Mesodermal cell (in vitro differentiated cells): ENCODE data around the gene CSNK2A2.

Source experiments
- H3K27ac ChIP-seq: 2 replicates; pipeline ENCODE4 v1.7.0; 2013; ENCODE audit warnings: mild to moderate bottlenecking, low read depth, low read length, moderate library complexity; ENCODE audit not compliant: severe bottlenecking
- H3K36me3 ChIP-seq: 2 replicates; pipeline ENCODE4 v1.7.1; 2013; ENCODE audit warnings: mild to moderate bottlenecking, low read length, moderate library complexity; ENCODE audit not compliant: control insufficient read depth, insufficient read depth
- H3K4me1 ChIP-seq: one replicate; pipeline ENCODE4 v1.7.1; 2013; ENCODE audit warnings: mild to moderate bottlenecking, low read length; ENCODE audit not compliant: insufficient read depth, control insufficient read depth, poor library complexity, severe bottlenecking
- H3K4me3 ChIP-seq: 2 replicates; pipeline ENCODE4 v1.7.0; 2013; ENCODE audit warnings: low read length, control low read depth, mild to moderate bottlenecking; ENCODE audit not compliant: insufficient read depth, poor library complexity, severe bottlenecking; ENCODE audit errors: extremely low read depth
- H3K9me3 ChIP-seq: 2 replicates; pipeline ENCODE4 v1.7.1; 2013; ENCODE audit warnings: mild to moderate bottlenecking, low read length, moderate library complexity; ENCODE audit not compliant: control insufficient read depth
- WGBS, 2 experiments: methylation state at CpG; one replicate each; pipeline ENCODE4 v1.1.5; 2013; ENCODE audit warnings: missing lambda C conversion rate in 2 of 2; ENCODE audit not compliant: insufficient coverage in 2 of 2; 5-methylcytosine and 5-hydroxymethylcytosine counted together

Gene CSNK2A2

DNA sequence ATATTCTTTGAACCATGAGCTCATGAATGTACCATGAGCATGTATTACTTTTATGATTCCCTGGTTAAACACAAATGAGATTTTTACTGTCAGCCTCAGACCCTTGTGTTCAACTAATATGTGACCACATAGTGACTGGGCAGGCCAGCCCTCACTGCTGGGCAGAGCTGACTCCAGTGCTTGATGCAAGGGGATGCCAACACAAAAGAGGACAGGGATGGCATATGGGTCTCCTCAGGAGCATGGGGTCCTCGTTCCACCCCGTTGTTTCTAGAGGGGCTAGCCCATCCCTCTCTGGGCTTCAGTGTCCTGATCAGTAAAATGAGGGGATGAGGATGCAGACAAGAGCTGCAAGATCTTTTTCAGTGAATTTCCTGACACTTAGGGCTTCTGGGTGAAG lies 88.0 kb downstream of the CSNK2A2 start:
- H3K4me3 ChIP-seq: no peak overlapping the region
- no peaks in the 10 kb centered on the region for H3K9me3 ChIP-seq
- H3K27ac ChIP-seq: peak overlapping the region; percentile 80
- H3K4me1 ChIP-seq: peaks cover 13% of the 10 kb centered on the region
- peaks cover 24% of the 10 kb centered on the region for H3K36me3 ChIP-seq
- 80 to 100% methylated on average over 2 of the region's 2 CpGs for WGBS, 2 experiments

DNA sequence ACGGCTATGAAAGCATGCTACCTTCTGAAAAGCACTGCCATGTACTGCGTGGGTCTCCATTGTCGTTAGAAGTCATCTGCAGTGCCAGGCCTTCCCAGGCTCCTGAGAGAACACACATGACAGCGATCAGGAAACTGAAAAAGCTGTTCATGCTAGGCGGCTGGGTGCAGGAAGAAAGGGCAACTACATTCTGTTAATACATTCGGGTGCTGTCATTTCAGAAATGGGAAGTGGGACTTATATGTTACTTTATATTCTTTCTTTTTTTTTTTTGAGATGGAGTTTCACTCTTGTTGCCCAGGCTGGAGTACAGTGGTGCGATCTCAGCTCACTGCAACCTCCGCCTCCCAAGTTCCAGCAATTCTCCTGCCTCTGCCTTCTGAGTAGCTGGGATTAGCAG lies 88.6 kb downstream of the CSNK2A2 start:
- H3K36me3 ChIP-seq: peaks cover 19% of the 10 kb centered on the region
- WGBS, 2 experiments: 85 to 96% methylated on average over 4 to 7 of the region's 8 CpGs
- no peak overlapping the region for H3K4me3 ChIP-seq
- H3K4me1 ChIP-seq: peaks cover 13% of the 10 kb centered on the region
- no peak overlapping the region for H3K27ac ChIP-seq
- no peaks in the 10 kb centered on the region for H3K9me3 ChIP-seq
